H7 (cell line): ENCODE measurements around the gene SPTLC2. TPM values are rescaled to one million over a fixed set of nuclear protein-coding genes. Genes with fewer than 3 reads are reported as not detected.

ENCODE experiments used
- DNase-seq: peaks from one replicate; pipeline ENCODE4 v3.0.0; 2012
- H3K27me3 ChIP-seq: 2 replicates; pipeline ENCODE4 v1.6.0; 2011; ENCODE audit warnings: mild to moderate bottlenecking, low read length; ENCODE audit not compliant: control insufficient read depth, insufficient read depth
- H3K36me3 ChIP-seq: replicated peaks from 2 replicates; pipeline ENCODE4 v1.5.1; 2011; ENCODE audit warnings: low read length; ENCODE audit not compliant: control insufficient read depth, insufficient read depth
- H3K4me3 ChIP-seq: 2 replicates; pipeline ENCODE4 v1.5.1; 2011; ENCODE audit warnings: low read depth, mild to moderate bottlenecking, control low read depth, low read length, moderate library complexity; ENCODE audit not compliant: insufficient read depth
- total RNA-seq: library from RNA; depleted of rRNA; stranded (reverse); fragments of >200 nt; shearing (Covaris generic); gene quantifications from 2 replicates; pipeline ENCODE4 v1.2.3, GENCODE V29; 2014

Gene SPTLC2
- total RNA-seq, 1 experiment from 2014 or later = 20.5 TPM

GRCh38 chr14:77505031-77505430, 111.4 kb downstream of the SPTLC2 start:
- DNase-seq = no peak
- Histone ChIP-seq H3K4me3 (no peak overlapping the region), H3K27me3 (peaks cover 8% of the 10 kb centered on the region), H3K36me3 (no peaks in the 10 kb centered on the region)

DNA sequence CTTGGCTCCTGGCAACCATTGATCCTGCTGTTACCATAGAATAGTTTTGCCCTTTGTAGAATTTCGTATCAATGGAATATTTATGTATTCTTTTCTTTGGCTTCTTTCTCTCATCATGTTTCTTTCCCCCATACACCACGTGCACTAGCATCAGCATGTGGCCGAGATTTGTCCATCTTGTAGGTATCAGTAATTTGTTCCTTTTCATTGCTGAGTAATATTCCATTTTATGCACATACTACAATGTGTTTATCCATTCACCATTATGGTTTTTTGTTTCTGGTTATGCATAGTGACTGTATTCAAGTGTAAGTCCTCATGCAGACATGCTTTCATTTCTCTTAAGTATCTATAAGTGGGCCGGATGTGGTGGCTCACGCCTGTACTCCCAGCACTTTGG, 113.3 kb downstream of the SPTLC2 start:
- Histone ChIP-seq H3K36me3 (no peaks in the 10 kb centered on the region), H3K27me3 (peaks cover 27% of the 10 kb centered on the region)

DNA sequence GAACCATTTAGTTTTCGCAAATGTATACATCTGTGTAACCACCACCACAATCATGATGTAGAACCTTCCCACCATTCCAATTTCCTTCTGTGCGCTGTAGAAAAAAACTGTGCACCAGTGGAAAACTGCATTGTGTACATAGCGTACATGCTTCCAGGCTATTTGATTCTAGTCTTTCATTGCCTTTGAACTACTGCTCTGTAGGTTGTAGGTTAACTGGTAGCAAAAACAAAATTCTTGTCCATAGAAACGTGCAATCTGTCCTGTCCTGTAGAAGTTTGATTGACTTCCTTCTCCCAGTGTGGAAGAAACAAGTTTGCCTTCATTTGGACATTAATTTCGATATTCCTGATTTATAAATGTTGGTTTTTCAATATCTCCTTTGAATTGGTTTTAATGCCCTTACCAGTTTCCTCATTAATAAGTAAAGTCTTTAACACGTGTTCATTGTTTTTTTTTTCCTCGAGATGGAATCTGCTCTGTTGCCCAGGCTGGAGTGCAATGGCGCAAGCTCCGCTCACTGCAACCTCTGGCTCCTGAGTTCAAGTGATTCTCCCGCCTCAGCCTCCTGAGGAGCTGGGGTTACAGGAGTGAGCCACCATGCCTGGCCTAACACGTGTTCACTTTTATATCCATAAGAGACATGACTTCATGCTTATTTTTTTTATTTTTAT, 114.2 kb downstream of the SPTLC2 start:
- no peak for DNase-seq
- Histone ChIP-seq H3K27me3 (peaks cover 36% of the 10 kb centered on the region), H3K4me3 (no peak overlapping the region), H3K36me3 (no peaks in the 10 kb centered on the region)

More for the DNA sequence above, 113.3 kb downstream of the SPTLC2 start:
- no peak overlapping the region for H3K4me3 ChIP-seq
- DNase-seq = no peak

DNA sequence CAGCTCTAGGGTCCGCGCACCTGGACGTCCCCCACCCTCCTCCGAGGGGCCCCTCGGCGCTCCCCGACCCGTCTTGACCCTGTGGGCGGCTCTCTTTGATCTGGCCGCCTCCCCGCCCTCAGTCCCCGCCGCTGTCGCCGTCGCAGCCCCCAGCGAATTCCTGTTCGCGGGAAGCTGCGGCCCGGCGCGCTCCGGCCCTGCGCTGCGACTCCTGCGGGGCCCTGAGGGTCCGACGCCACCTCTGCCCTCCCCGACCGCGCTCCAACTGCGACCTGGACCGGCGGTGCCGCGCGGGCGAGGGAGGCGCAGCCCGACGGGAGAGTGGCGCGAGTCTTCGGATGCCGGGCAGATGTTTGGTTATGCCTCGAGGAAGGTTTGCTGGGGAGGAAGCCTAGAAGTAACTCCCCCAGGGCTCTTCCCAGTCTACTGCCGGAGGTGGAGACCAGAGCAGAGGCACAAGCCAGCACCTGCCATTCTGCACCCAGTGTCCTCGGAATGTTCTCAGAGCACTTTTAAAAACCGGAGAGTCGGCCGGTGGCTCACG, 117.4 kb downstream of the SPTLC2 start:
- peak; percentile 81 for DNase-seq
- Histone ChIP-seq H3K36me3 (no peaks in the 10 kb centered on the region), H3K4me3 (peak overlapping the region; percentile 63), H3K27me3 (peaks cover 41% of the 10 kb centered on the region)

GRCh38 chr14:77498120-77498979, 118.1 kb downstream of the SPTLC2 start, which contains the start of gene ISM2:
TSS of gene ISM2 (minus strand) at chr14:77498816. CDS start at chr14:77498793, 23 bp downstream.
- Histone ChIP-seq H3K4me3 (peak within 1 kb of the TSS; percentile 63), H3K27me3 (peaks cover 41% of the 10 kb centered on the region), H3K36me3 (no peaks in the 10 kb centered on the region)
- peak; percentile 92 for DNase-seq

GRCh38 chr14:77495334-77495733, 121.1 kb downstream of the SPTLC2 start:
- Histone ChIP-seq H3K36me3 (no peaks in the 10 kb centered on the region), H3K27me3 (peaks cover 35% of the 10 kb centered on the region), H3K4me3 (no peak overlapping the region)
- DNase-seq = no peak

DNA sequence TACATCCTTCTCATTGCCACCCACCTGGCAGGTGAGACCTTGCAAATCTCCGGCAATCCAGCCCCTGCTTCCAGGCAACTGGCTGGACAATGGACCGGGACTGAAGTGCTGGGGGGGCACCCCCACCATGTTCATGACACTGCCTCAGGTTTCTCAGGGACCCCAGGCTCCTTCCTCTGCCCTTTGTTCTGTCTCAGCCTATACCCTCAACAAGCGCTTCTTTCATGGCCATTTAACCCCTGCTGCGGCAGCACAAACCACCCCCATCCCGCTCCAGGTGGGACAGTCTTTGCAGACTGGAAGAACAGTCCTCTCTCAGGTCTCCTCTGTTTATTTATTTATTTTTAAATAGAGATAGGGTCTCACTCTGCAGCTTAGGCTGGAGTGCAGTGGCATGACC, 125.4 kb downstream of the SPTLC2 start:
- no peak overlapping the region for H3K4me3 ChIP-seq
- DNase-seq = peak; percentile 37

DNA sequence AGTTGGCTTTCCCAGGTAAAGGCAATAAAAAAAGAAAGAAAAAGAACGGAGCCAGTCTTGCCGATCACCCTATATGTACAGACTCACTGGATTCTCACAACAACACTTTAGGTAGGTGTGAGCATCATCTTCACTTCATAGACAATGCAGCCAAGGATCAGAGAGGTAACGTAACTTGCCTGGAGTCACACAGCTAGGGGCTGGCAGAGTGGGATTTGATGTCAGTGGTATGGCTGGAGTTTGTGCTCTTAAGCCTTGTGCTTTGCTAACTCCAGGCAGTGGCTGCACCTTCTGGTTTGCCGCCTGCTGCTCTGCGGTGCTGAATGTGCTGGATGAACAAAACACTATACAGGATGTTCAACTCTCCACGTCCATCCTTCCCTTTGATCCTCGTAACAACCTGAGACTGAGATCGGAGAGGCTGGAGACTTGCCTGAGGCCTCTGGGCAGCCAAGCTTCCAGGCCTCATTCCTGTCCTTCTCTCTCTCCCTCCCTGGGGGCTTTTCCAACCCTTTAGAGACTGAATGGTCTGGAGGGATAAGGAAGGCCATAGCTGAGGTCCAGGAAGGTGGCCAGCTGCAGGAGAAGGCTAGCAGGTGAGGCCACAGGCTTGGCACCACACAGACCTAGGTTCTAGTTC, 126.0 kb downstream of the SPTLC2 start:
- no peaks in the 10 kb centered on the region for H3K27me3 ChIP-seq
- DNase-seq = no peak
- no peaks in the 10 kb centered on the region for H3K36me3 ChIP-seq
- no peak overlapping the region for H3K4me3 ChIP-seq

More for the DNA sequence above, 125.4 kb downstream of the SPTLC2 start:
- H3K27me3 ChIP-seq = no peaks in the 10 kb centered on the region
- no peaks in the 10 kb centered on the region for H3K36me3 ChIP-seq

DNA sequence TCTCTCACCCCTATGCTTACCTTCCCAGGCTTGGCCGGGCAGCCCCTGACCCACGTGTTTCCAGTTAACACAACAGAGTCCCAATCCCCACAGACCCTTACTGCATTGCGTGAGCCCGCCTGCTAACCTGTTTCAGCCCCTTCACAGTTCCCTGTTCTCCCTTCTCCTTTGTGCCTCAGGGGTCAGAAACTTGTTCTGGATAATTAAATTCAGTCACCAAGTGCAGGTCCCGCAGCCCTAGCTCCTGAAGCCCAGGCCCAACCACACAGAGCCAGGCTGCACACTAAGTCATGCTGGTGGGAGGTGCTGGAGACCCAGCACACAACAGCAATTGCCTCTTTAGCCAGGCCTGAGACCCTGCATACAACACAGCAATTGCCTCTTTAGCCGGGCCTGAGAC, 127.4 kb downstream of the SPTLC2 start:
- H3K36me3 ChIP-seq = no peaks in the 10 kb centered on the region
- no peaks in the 10 kb centered on the region for H3K27me3 ChIP-seq
- no peak overlapping the region for H3K4me3 ChIP-seq
- DNase-seq = peak; percentile 7

- H3K27me3 ChIP-seq = no peaks in the 10 kb centered on the region
- DNase-seq = peak; percentile 12
- H3K36me3 ChIP-seq = no peaks in the 10 kb centered on the region
- H3K4me3 ChIP-seq = no peak overlapping the region
Observed at GRCh38 chr14:77488558-77488957, 127.9 kb downstream of the SPTLC2 start.

- Histone ChIP-seq H3K36me3 (no peaks in the 10 kb centered on the region), H3K4me3 (no peak overlapping the region), H3K27me3 (no peaks in the 10 kb centered on the region)
- DNase-seq = no peak
Observed at GRCh38 chr14:77485901-77486678, 130.3 kb downstream of the SPTLC2 start.

DNA sequence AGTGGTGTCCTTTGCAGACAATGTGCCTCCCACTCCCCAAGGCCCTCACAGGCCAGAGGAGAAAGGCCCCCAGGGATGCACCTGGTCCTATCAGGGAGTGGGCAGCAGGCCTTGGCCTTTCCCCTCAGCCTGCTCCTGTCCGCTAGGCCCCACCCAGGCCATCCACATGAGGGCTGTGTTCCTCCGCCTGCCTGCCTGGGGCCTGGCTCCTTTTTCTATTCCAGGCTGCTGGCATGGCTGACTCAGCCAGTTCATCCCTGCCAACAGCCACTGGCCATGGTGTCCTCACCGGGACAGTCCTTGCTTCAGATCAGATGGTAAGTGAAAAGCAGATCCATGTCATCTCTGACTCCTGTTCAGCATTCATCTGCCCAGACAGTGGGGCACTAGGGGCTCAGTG, 131.2 kb downstream of the SPTLC2 start:
- Histone ChIP-seq H3K36me3 (no peaks in the 10 kb centered on the region), H3K27me3 (no peaks in the 10 kb centered on the region), H3K4me3 (no peak overlapping the region)
- DNase-seq = no peak

DNA sequence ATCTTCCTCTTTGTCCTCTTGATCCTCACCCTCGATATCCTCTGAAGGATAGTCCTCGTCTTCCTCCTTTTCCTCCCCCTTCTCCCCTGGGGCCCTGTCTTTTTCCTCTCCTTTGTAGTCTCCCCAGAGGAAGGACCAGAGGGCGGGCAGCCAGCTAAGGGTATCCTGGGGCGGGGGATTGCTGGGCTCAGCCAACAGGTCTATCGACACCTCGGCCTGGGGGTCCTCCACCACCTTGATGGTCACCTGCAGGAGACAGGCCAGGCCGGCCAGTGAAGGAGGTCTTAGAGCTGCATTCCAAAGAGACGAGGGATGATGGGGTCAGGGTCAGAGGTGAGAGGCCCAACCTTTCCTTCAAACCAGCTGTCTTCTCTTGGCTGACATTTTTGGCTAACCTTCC, 134.0 kb downstream of the SPTLC2 start:
- Histone ChIP-seq H3K27me3 (no peaks in the 10 kb centered on the region), H3K4me3 (no peak overlapping the region), H3K36me3 (no peaks in the 10 kb centered on the region)
- DNase-seq = no peak

GRCh38 chr14:77478796-77479195, 137.6 kb downstream of the SPTLC2 start:
- Histone ChIP-seq H3K4me3 (no peak overlapping the region), H3K27me3 (no peaks in the 10 kb centered on the region), H3K36me3 (no peaks in the 10 kb centered on the region)
- DNase-seq = no peak
